Daoy (cell line): Measurements from ENCODE around the gene HECW1. TPM values are rescaled to one million over a fixed set of nuclear protein-coding genes. Genes with fewer than 3 reads are reported as not detected.
A peak's percentile ranks its signal among the peaks of the same experiment; 100 is the strongest.
"Not testable (repeated sequence)": the region's sequence is repeated elsewhere in the genome, so short reads cannot be mapped to it uniquely, and the experiment has no call there.

ENCODE experiments used
- DNase-seq: peaks from one replicate; pipeline ENCODE4 v3.0.0-alpha.2; 2015; ENCODE audit warnings: low read depth
- total RNA-seq: library from RNA; depleted of rRNA; stranded (reverse); fragments of >200 nt; shearing (Covaris generic); gene quantifications from 2 replicates; pipeline ENCODE4 v1.2.3, GENCODE V29; 2014

Gene HECW1
- total RNA-seq, 1 experiment from 2014 or later: 16.3 TPM

- peak; percentile 61 for DNase-seq
These were observed 353.4 kb downstream of the HECW1 start for GRCh38 chr7:43465581-43466554.

- peak; percentile 82 for DNase-seq
These were observed 355.0 kb downstream of the HECW1 start for GRCh38 chr7:43467406-43467805.

- DNase-seq: no peak
These were observed 355.4 kb downstream of the HECW1 start for GRCh38 chr7:43467846-43468245.

- no peak for DNase-seq
These were observed 356.6 kb downstream of the HECW1 start for GRCh38 chr7:43469051-43469450.

- DNase-seq: no peak
These were observed 357.7 kb downstream of the HECW1 start for GRCh38 chr7:43470110-43470509.

GRCh38 chr7:43475983-43476382 lies 363.5 kb downstream of the HECW1 start:
- DNase-seq: no peak

- DNase-seq: no peak
These were observed 364.4 kb downstream of the HECW1 start for GRCh38 chr7:43476896-43477295.

- peak; percentile 38 for DNase-seq
These were observed 366.6 kb downstream of the HECW1 start for GRCh38 chr7:43479042-43479441.

- DNase-seq: no peak
These were observed 367.1 kb downstream of the HECW1 start for GRCh38 chr7:43479543-43479942.

- DNase-seq: no peak
These were observed 368.1 kb downstream of the HECW1 start for GRCh38 chr7:43480581-43480980.

- peak; percentile 53 for DNase-seq
These were observed 369.6 kb downstream of the HECW1 start for GRCh38 chr7:43481902-43482678.

- no peak for DNase-seq
These were observed 370.3 kb downstream of the HECW1 start for GRCh38 chr7:43482679-43483252.

- no peak for DNase-seq
These were observed 372.4 kb downstream of the HECW1 start for GRCh38 chr7:43484678-43485395.

GRCh38 chr7:43485580-43485979 lies 373.1 kb downstream of the HECW1 start:
- DNase-seq: no peak

GRCh38 chr7:43486008-43486407 lies 373.6 kb downstream of the HECW1 start:
- DNase-seq: not testable (repeated sequence)

- DNase-seq: no peak
These were observed 374.2 kb downstream of the HECW1 start for GRCh38 chr7:43486634-43487033.

- no peak for DNase-seq
These were observed 375.3 kb downstream of the HECW1 start for GRCh38 chr7:43487731-43488073.

- no peak for DNase-seq
These were observed 376.8 kb downstream of the HECW1 start for GRCh38 chr7:43489257-43489656.

- DNase-seq: no peak
These were observed 377.6 kb downstream of the HECW1 start for GRCh38 chr7:43490016-43490415.

- no peak for DNase-seq
These were observed 378.7 kb downstream of the HECW1 start for GRCh38 chr7:43491123-43491522.

GRCh38 chr7:43491984-43492383 lies 379.5 kb downstream of the HECW1 start:
- peak; percentile 92 for DNase-seq

GRCh38 chr7:43492896-43493295 lies 380.4 kb downstream of the HECW1 start:
- no peak for DNase-seq
